Stomach (tissue), 4 donors: ENCODE data around the gene USP40.

Experiments used
- CTCF ChIP-seq, 7 experiments: fragments of 450-650 bp in 4 of 7; fragments of 200-600 bp in 3 of 7; sonication (generic) in 3 of 7; IDR thresholded peaks; one replicate each; pipeline ENCODE4 v1.5.1; 2016 to 2019; ENCODE audit warnings: antibody characterized with exemption in 7 of 7, control low read depth in 2 of 7, mild to moderate bottlenecking in 1 of 7
- POLR2A ChIP-seq, 4 donors: fragments of 450-650 bp; IDR thresholded peaks; one replicate each; pipeline ENCODE4 v1.6.1; 2016; ENCODE audit warnings: antibody characterized with exemption in 4 of 4, control low read depth in 2 of 4, mild to moderate bottlenecking in 1 of 4, moderate library complexity in 1 of 4
- POLR2AphosphoS5 ChIP-seq, 3 donors: sonication (generic); formaldehyde crosslinking; IDR thresholded peaks; one replicate each; pipeline ENCODE4 v1.6.1; 2016; ENCODE audit warnings: antibody characterized with exemption in 3 of 3

GRCh38 chr2:233572468-233572867 lies 5.9 kb upstream of the USP40 start:
- TF ChIP-seq CTCF (IDR thresholded peaks at IDR 0.05) (no peak), POLR2A (IDR thresholded peaks at IDR 0.05) (no peak), POLR2AphosphoS5 (IDR thresholded peaks at IDR 0.05) (no peak)
